Measurements from ENCODE around the gene NEDD9. TPM values are rescaled to one million over a fixed set of nuclear protein-coding genes. Genes with fewer than 3 reads are reported as not detected.

NEDD9 gene, protein sequence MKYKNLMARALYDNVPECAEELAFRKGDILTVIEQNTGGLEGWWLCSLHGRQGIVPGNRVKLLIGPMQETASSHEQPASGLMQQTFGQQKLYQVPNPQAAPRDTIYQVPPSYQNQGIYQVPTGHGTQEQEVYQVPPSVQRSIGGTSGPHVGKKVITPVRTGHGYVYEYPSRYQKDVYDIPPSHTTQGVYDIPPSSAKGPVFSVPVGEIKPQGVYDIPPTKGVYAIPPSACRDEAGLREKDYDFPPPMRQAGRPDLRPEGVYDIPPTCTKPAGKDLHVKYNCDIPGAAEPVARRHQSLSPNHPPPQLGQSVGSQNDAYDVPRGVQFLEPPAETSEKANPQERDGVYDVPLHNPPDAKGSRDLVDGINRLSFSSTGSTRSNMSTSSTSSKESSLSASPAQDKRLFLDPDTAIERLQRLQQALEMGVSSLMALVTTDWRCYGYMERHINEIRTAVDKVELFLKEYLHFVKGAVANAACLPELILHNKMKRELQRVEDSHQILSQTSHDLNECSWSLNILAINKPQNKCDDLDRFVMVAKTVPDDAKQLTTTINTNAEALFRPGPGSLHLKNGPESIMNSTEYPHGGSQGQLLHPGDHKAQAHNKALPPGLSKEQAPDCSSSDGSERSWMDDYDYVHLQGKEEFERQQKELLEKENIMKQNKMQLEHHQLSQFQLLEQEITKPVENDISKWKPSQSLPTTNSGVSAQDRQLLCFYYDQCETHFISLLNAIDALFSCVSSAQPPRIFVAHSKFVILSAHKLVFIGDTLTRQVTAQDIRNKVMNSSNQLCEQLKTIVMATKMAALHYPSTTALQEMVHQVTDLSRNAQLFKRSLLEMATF
- total RNA-seq: 2.0 and 4.7 TPM in 2 replicates

DNA sequence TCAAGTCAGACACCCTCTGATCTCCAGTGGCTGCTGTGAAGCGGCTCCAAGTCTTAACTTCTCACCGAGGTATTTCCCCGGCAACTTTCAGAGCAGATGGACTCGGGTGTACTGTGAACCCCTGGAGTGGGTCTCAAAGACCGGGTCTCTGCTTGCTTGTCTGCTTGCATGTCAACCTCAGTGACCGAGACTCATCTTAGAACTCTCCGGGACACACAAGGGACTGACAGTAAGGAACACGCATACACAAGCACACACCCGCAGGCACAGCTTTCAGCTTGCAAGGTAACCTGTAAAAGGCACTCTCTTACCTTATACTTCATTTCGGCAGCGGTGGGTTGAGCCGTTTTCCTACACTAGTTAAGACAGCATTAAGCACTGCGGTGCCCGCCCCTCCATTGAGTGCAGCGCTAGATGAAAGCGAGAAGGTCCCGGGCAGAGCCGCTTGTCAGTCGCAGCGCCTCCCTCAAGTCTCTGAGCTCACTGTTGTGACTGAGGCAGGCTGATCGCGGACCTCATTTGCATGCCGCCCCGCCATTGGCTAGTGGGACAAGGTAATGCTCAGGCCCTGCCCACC, at the start of gene NEDD9:
NEDD9 (minus strand) TSS at position 476 of the 577 bp plus-strand sequence; CDS start at position 323, 153 bp downstream.
- DNase-seq (ENCODE audit: low read depth) (peak; percentile 95), FAIRE-seq (no peak)
- TF ChIP-seq, protein P1, sequence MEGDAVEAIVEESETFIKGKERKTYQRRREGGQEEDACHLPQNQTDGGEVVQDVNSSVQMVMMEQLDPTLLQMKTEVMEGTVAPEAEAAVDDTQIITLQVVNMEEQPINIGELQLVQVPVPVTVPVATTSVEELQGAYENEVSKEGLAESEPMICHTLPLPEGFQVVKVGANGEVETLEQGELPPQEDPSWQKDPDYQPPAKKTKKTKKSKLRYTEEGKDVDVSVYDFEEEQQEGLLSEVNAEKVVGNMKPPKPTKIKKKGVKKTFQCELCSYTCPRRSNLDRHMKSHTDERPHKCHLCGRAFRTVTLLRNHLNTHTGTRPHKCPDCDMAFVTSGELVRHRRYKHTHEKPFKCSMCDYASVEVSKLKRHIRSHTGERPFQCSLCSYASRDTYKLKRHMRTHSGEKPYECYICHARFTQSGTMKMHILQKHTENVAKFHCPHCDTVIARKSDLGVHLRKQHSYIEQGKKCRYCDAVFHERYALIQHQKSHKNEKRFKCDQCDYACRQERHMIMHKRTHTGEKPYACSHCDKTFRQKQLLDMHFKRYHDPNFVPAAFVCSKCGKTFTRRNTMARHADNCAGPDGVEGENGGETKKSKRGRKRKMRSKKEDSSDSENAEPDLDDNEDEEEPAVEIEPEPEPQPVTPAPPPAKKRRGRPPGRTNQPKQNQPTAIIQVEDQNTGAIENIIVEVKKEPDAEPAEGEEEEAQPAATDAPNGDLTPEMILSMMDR (IDR thresholded peaks at IDR 0.05; ENCODE audit: insufficient read depth, low read length, severe bottlenecking): no peak
- Histone ChIP-seq H3K4me3 (ENCODE audit: low read depth, low read length) (peak within 1 kb of the TSS; percentile 68), H3K36me3 (ENCODE audit: control insufficient read depth, insufficient read depth, low read length) (no peaks in the 10 kb centered on the region), H3K27me3 (ENCODE audit: control insufficient read depth, insufficient read depth, low read length) (no peaks in the 10 kb centered on the region)

DNA sequence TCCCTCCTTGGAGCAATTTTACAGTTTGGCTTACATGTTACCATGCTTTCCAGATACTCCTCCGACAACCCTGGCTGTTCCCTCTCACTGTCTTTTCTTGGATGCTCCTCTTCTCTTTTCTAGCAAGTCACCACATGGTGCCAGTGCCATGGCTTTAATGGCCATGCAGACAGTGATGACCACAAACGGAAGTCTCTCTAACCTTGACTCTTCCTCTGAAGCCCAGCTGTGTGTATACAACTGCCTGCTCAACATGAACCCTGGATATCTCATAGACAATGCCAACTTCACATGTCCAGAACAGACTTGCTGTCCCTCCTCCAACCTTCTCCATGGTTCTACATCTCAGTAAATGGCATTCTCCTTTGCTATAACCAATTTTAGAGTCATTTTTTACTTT, 49.8 kb upstream of the NEDD9 start:
- DNase-seq (ENCODE audit: low read depth) (no peak), FAIRE-seq (no peak)
- Histone ChIP-seq H3K36me3 (ENCODE audit: control insufficient read depth, insufficient read depth, low read length) (no peaks in the 10 kb centered on the region), H3K27me3 (ENCODE audit: control insufficient read depth, insufficient read depth, low read length) (no peaks in the 10 kb centered on the region), H3K4me3 (ENCODE audit: low read depth, low read length) (no peak overlapping the region)
- TF ChIP-seq, protein P1 (IDR thresholded peaks at IDR 0.05; ENCODE audit: insufficient read depth, low read length, severe bottlenecking): no peak

DNA sequence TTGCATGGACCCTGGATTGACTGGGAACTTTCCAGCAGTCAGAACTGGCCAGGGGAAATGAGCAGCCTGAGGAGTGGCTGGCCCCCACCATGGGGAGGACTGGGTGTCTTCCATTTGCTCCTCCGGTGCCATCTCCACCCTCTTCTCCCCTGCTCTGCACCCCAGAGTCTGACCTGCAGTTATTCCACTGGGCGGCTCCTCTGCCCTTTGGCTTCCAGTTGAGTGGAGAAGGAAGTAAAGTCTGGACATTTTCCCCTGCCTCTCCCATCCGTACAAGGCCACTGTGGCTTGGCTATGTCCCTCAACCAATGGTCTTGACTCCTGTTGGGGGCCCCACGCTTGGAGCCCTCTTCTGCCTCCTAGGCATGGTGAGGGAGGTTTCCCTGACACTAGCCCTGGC, 47.9 kb upstream of the NEDD9 start:
- no peaks in the 10 kb centered on the region for H3K27me3 ChIP-seq (ENCODE audit: control insufficient read depth, insufficient read depth, low read length)
- FAIRE-seq (no peak), DNase-seq (ENCODE audit: low read depth) (no peak)
- H3K4me3 ChIP-seq (ENCODE audit: low read depth, low read length): no peak overlapping the region
- no peaks in the 10 kb centered on the region for H3K36me3 ChIP-seq (ENCODE audit: control insufficient read depth, insufficient read depth, low read length)
- TF ChIP-seq, protein P1 (IDR thresholded peaks at IDR 0.05; ENCODE audit: insufficient read depth, low read length, severe bottlenecking): no peak

DNA sequence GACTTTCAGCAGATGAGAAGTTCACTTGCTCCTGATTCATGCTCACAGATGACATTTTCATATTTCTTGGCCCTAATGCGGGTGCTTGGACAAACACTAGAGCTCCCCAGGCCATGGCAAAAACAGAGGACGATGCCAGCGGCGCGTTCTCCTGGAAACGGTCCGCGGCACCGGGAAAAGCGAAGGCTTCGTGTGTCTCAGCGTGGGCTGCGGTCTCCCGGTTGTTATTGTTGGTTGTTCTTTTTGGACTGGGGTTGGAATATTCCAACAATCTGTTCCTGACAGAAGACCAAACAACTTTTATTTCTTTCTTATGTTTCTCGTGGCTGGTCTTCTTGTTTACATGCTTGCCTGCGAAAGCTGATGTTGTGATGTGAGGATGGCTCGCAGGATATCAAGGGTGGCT, 46.8 kb upstream of the NEDD9 start:
- H3K4me3 ChIP-seq (ENCODE audit: low read depth, low read length): no peak overlapping the region
- no peak for DNase-seq (ENCODE audit: low read depth)
- H3K27me3 ChIP-seq (ENCODE audit: control insufficient read depth, insufficient read depth, low read length): no peaks in the 10 kb centered on the region
- TF ChIP-seq, protein P1 (IDR thresholded peaks at IDR 0.05; ENCODE audit: insufficient read depth, low read length, severe bottlenecking): no peak
- FAIRE-seq: no peak
- no peaks in the 10 kb centered on the region for H3K36me3 ChIP-seq (ENCODE audit: control insufficient read depth, insufficient read depth, low read length)

DNA sequence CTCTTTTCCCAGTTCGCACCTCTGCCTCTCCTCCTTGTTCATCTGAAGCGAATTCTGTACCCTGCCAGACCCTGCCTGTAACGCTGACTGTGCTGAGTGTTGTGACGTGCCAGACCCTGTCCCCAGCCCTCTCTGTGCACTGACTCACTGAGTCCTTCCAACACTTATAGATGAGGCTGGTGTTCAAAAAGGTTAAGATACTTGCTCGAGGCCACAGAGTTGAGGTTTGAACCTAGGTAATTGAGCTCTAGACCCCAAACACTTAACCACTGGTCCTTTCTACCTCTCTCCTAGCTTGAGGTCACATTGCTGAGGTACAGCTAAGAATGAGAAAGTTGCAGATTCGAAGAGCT, 45.7 kb upstream of the NEDD9 start:
- peak; percentile 50 for DNase-seq (ENCODE audit: low read depth)
- TF ChIP-seq, protein P1 (IDR thresholded peaks at IDR 0.05; ENCODE audit: insufficient read depth, low read length, severe bottlenecking): no peak
- Histone ChIP-seq H3K4me3 (ENCODE audit: low read depth, low read length) (no peak overlapping the region), H3K36me3 (ENCODE audit: control insufficient read depth, insufficient read depth, low read length) (no peaks in the 10 kb centered on the region), H3K27me3 (ENCODE audit: control insufficient read depth, insufficient read depth, low read length) (no peaks in the 10 kb centered on the region)
- no peak for FAIRE-seq
